GM06990 (cell line): Measurements from ENCODE around the gene CTU2.

Source experiments
- DNase-seq: peaks from one replicate; pipeline ENCODE4 v3.0.0-alpha.2; 2011; ENCODE audit not compliant: insufficient read length; ENCODE audit errors: extremely low read depth
- H3K27me3 ChIP-seq: replicated peaks from 2 replicates; pipeline ENCODE4 v1.6.0; 2011; ENCODE audit warnings: low read length; ENCODE audit not compliant: control insufficient read depth, insufficient read depth
- H3K36me3 ChIP-seq: 2 replicates; pipeline ENCODE4 v1.5.1; 2011; ENCODE audit warnings: low read length; ENCODE audit not compliant: control insufficient read depth, insufficient read depth
- H3K4me3 ChIP-seq: replicated peaks from 2 replicates; pipeline ENCODE4 v1.5.1; 2011; ENCODE audit warnings: low read depth, mild to moderate bottlenecking, control low read depth, low read length
- CTCF ChIP-seq: IDR thresholded peaks from 2 replicates; pipeline ENCODE4 v1.5.1; 2011; ENCODE audit warnings: low read length, control low read depth, mild to moderate bottlenecking, inconsistent platforms; ENCODE audit not compliant: insufficient read depth, poor library complexity, severe bottlenecking

CTU2 gene

GRCh38 chr16:88720396-88720970 lies 14.2 kb downstream of the CTU2 start:
- DNase-seq = no peak
- peaks cover 77% of the 10 kb centered on the region for H3K36me3 ChIP-seq
- H3K27me3 ChIP-seq = no peaks in the 10 kb centered on the region
- no peak for TF ChIP-seq CTCF
- H3K4me3 ChIP-seq = no peak overlapping the region

- Histone ChIP-seq H3K36me3 (peaks cover 77% of the 10 kb centered on the region), H3K27me3 (no peaks in the 10 kb centered on the region), H3K4me3 (no peak overlapping the region)
- TF ChIP-seq CTCF = no peak
- no peak for DNase-seq
Measured at GRCh38 chr16:88721236-88721635, 14.9 kb downstream of the CTU2 start.

GRCh38 chr16:88721815-88722755 lies 15.8 kb downstream of the CTU2 start:
- DNase-seq = no peak
- no peak for TF ChIP-seq CTCF
- Histone ChIP-seq H3K36me3 (peaks cover 73% of the 10 kb centered on the region), H3K4me3 (no peak overlapping the region), H3K27me3 (no peaks in the 10 kb centered on the region)

- H3K4me3 ChIP-seq = no peak overlapping the region
- no peak for DNase-seq
- peaks cover 71% of the 10 kb centered on the region for H3K36me3 ChIP-seq
- no peak for TF ChIP-seq CTCF
- H3K27me3 ChIP-seq = no peaks in the 10 kb centered on the region
Measured at GRCh38 chr16:88722784-88723506, 16.6 kb downstream of the CTU2 start.

- DNase-seq = no peak
- no peak for TF ChIP-seq CTCF
- Histone ChIP-seq H3K36me3 (peaks cover 69% of the 10 kb centered on the region), H3K27me3 (no peaks in the 10 kb centered on the region), H3K4me3 (no peak overlapping the region)
Measured at GRCh38 chr16:88723507-88723887, 17.2 kb downstream of the CTU2 start.
